Parathyroid adenoma (tissue), 2 donors: ENCODE results near the gene IRF6.

Experiments used
- H2AFZ ChIP-seq: fragments of 300-600 bp; sonication (generic); one replicate; pipeline ENCODE4 v1.7.0; 2017; ENCODE audit warnings: antibody characterized with exemption, mild to moderate bottlenecking
- H3K27ac ChIP-seq: fragments of 300-600 bp; sonication (generic); one replicate; pipeline ENCODE4 v1.7.0; 2017
- H3K27me3 ChIP-seq: fragments of 300-600 bp; sonication (generic); one replicate; pipeline ENCODE4 v1.7.0; 2017; ENCODE audit warnings: low read length; ENCODE audit not compliant: control insufficient read depth, insufficient read depth
- H3K36me3 ChIP-seq: fragments of 300-600 bp; sonication (generic); one replicate; pipeline ENCODE4 v1.7.0; 2017; ENCODE audit warnings: low read length; ENCODE audit not compliant: control insufficient read depth, insufficient read depth
- H3K4me1 ChIP-seq: fragments of 300-600 bp; sonication (generic); one replicate; pipeline ENCODE4 v1.7.0; 2017; ENCODE audit warnings: control low read depth
- H3K4me2 ChIP-seq: fragments of 300-600 bp; sonication (generic); one replicate; pipeline ENCODE4 v1.7.0; 2017; ENCODE audit warnings: low read length
- H3K4me3 ChIP-seq: fragments of 300-600 bp; sonication (generic); one replicate; pipeline ENCODE4 v1.7.0; 2017; ENCODE audit warnings: low read depth, low read length
- H3K79me2 ChIP-seq: fragments of 300-600 bp; sonication (generic); one replicate; pipeline ENCODE4 v1.7.0; 2017; ENCODE audit warnings: control low read depth
- H3K9ac ChIP-seq: fragments of 300-600 bp; sonication (generic); one replicate; pipeline ENCODE4 v1.7.0; 2017; ENCODE audit warnings: mild to moderate bottlenecking
- H3K9me3 ChIP-seq: fragments of 300-600 bp; sonication (generic); one replicate; pipeline ENCODE4 v1.7.0; 2017; ENCODE audit warnings: low read length; ENCODE audit not compliant: control insufficient read depth
- CTCF ChIP-seq: fragments of 300-600 bp; sonication (generic); IDR thresholded peaks from one replicate; pipeline ENCODE4 v1.7.0; 2017; ENCODE audit warnings: antibody characterized with exemption, mild to moderate bottlenecking
- donor health status: primary hyperparathyroidism.

IRF6 gene

GRCh38 chr1:209767706-209768105 is 38.2 kb downstream of the IRF6 start:
- no peaks in the 10 kb centered on the region for H3K9me3 ChIP-seq
- no peak overlapping the region for H3K27ac ChIP-seq
- H3K4me3 ChIP-seq, result no peak overlapping the region
- no peaks in the 10 kb centered on the region for H3K79me2 ChIP-seq
- no peak overlapping the region for H3K9ac ChIP-seq
- no peaks in the 10 kb centered on the region for H3K27me3 ChIP-seq
- H3K4me2 ChIP-seq, result no peak overlapping the region
- H2AFZ ChIP-seq, result no peak overlapping the region
- no peaks in the 10 kb centered on the region for H3K4me1 ChIP-seq
- H3K36me3 ChIP-seq, result no peaks in the 10 kb centered on the region
- no peak for TF ChIP-seq CTCF

- H2AFZ ChIP-seq, result no peak overlapping the region
- H3K9me3 ChIP-seq, result no peaks in the 10 kb centered on the region
- no peak overlapping the region for H3K4me3 ChIP-seq
- no peaks in the 10 kb centered on the region for H3K27me3 ChIP-seq
- TF ChIP-seq CTCF, result no peak
- H3K27ac ChIP-seq, result no peak overlapping the region
- H3K79me2 ChIP-seq, result no peaks in the 10 kb centered on the region
- H3K4me2 ChIP-seq, result no peak overlapping the region
- no peak overlapping the region for H3K9ac ChIP-seq
- no peaks in the 10 kb centered on the region for H3K36me3 ChIP-seq
- H3K4me1 ChIP-seq, result no peaks in the 10 kb centered on the region
Observed at GRCh38 chr1:209767096-209767495, 38.8 kb downstream of the IRF6 start.

- no peaks in the 10 kb centered on the region for H3K79me2 ChIP-seq
- no peaks in the 10 kb centered on the region for H3K27me3 ChIP-seq
- no peak overlapping the region for H3K4me3 ChIP-seq
- H3K36me3 ChIP-seq, result no peaks in the 10 kb centered on the region
- no peaks in the 10 kb centered on the region for H3K4me1 ChIP-seq
- H3K4me2 ChIP-seq, result no peak overlapping the region
- H2AFZ ChIP-seq, result no peak overlapping the region
- no peak overlapping the region for H3K9ac ChIP-seq
- no peak for TF ChIP-seq CTCF
- no peaks in the 10 kb centered on the region for H3K9me3 ChIP-seq
- no peak overlapping the region for H3K27ac ChIP-seq
Observed at GRCh38 chr1:209766051-209766450, 39.9 kb downstream of the IRF6 start.

- no peaks in the 10 kb centered on the region for H3K4me1 ChIP-seq
- H2AFZ ChIP-seq, result no peak overlapping the region
- no peak overlapping the region for H3K27ac ChIP-seq
- no peaks in the 10 kb centered on the region for H3K27me3 ChIP-seq
- H3K4me3 ChIP-seq, result no peak overlapping the region
- no peaks in the 10 kb centered on the region for H3K9me3 ChIP-seq
- H3K79me2 ChIP-seq, result no peaks in the 10 kb centered on the region
- TF ChIP-seq CTCF, result no peak
- no peaks in the 10 kb centered on the region for H3K36me3 ChIP-seq
- H3K4me2 ChIP-seq, result no peak overlapping the region
- no peak overlapping the region for H3K9ac ChIP-seq
Observed at GRCh38 chr1:209761011-209761635, 44.8 kb downstream of the IRF6 start.

GRCh38 chr1:209759829-209760359 is 46.0 kb downstream of the IRF6 start:
- Histone ChIP-seq H3K9me3 (no peaks in the 10 kb centered on the region), H3K4me3 (no peak overlapping the region), H2AFZ (no peak overlapping the region), H3K4me2 (no peak overlapping the region), H3K27ac (no peak overlapping the region), H3K27me3 (no peaks in the 10 kb centered on the region), H3K4me1 (no peaks in the 10 kb centered on the region), H3K36me3 (no peaks in the 10 kb centered on the region), H3K79me2 (no peaks in the 10 kb centered on the region), H3K9ac (no peak overlapping the region)
- TF ChIP-seq CTCF, result no peak
